Posterior vena cava (tissue), 2 donors: Measurements from ENCODE around the gene ZNF397. TPM values are rescaled to one million over a fixed set of nuclear protein-coding genes. Genes with fewer than 3 reads are reported as not detected.

Source experiments
- DNase-seq: peaks from one replicate; pipeline ENCODE4 v3.0.0-alpha.2; 2020; ENCODE audit warnings: low spot score
- intact Hi-C, 2 donors: fragments of 100-400 bp; cut with DNase I; formaldehyde crosslinking; loops; one replicate each; pipeline versions ENCODE4 v1.14.1 to v1.14.2; 2022 to 2023
- total RNA-seq, 2 donors: library from RNA; stranded (reverse); fragmentation: NEBNext Ultra II Directional; extraction: Animal tissue kit (Norgen Biotek cat#: 25700); gene quantifications; one replicate each; pipeline ENCODE4 v1.2.1, GENCODE V29; 2021
- donor health status: DM: yes; HTN: yes; CAD: no.
- donor health status: DM: yes; HTN: yes; CAD: no.

ZNF397 gene
- total RNA-seq, 2 donors from 2014 or later = 25.5 to 26.3 TPM

- intact Hi-C loops = no loop called here
- DNase-seq = no peak
Observed at GRCh38 chr18:35282353-35282752, 41.5 kb downstream of the ZNF397 start.

GRCh38 chr18:35283923-35284794, 43.3 kb downstream of the ZNF397 start:
- no peak for DNase-seq
- intact Hi-C loops = no loop called here

GRCh38 chr18:35284841-35285240, 44.0 kb downstream of the ZNF397 start:
- intact Hi-C loops = no loop called here
- DNase-seq = no peak

- no peak for DNase-seq
- intact Hi-C loops = no loop called here
Observed at GRCh38 chr18:35289293-35289692, 48.5 kb downstream of the ZNF397 start.

- intact Hi-C loops = no loop called here
- DNase-seq = no peak
Observed at GRCh38 chr18:35289727-35290093, 48.9 kb downstream of the ZNF397 start.

GRCh38 chr18:35290094-35290735, 49.4 kb downstream of the ZNF397 start, which contains the start of gene ZSCAN30:
ZSCAN30 (minus strand) TSS chr18:35290229; CDS start chr18:35264352, 25,877 bp downstream.
- peak; percentile 98 for DNase-seq
- intact Hi-C loops = no loop called here

GRCh38 chr18:35291166-35291565, 50.3 kb downstream of the ZNF397 start:
- intact Hi-C loops = no loop called here
- no peak for DNase-seq

GRCh38 chr18:35296060-35296459, 55.2 kb downstream of the ZNF397 start:
- intact Hi-C loops = no loop called here
- DNase-seq = no peak

- intact Hi-C loops = loop anchor here in 1 of 2 donors (5.0 kb wide), 1 partner anchor 1494 kb away; no protein-coding TSS in a partner anchor
- DNase-seq = no peak
Observed at GRCh38 chr18:35303610-35304009, 62.8 kb downstream of the ZNF397 start.

GRCh38 chr18:35306588-35307250, 65.9 kb downstream of the ZNF397 start:
- DNase-seq = no peak
- intact Hi-C loops = loop anchor here in 1 of 2 donors (1.0 kb wide), 1 partner anchor 38 kb away; no protein-coding TSS in a partner anchor

Other genes starting within 250 kb of the ZNF397 start
- gene MAPRE2, start 199.6 kb upstream of the ZNF397 start, total RNA-seq = 10 to 100 TPM; 38.7 to 52.8 TPM
- 10 to 100 TPM; 12.8 to 14.9 TPM for gene ZSCAN30, start 49.2 kb downstream of the ZNF397 start, total RNA-seq
- 10 to 100 TPM; 36.3 to 43.8 TPM for gene ZNF24, start 103.4 kb downstream of the ZNF397 start, total RNA-seq
- gene ZNF396, start 136.3 kb downstream of the ZNF397 start, total RNA-seq = 1 to 10 TPM; 1.7 to 3.4 TPM